Tibial nerve (tissue), 4 donors: ENCODE results near the gene ASPDH. TPM values are rescaled to one million over a fixed set of nuclear protein-coding genes. Genes with fewer than 3 reads are reported as not detected.

Experiments
- DNase-seq, 2 donors: peaks; one replicate each; pipeline ENCODE4 v3.0.0-alpha.2; 2019; ENCODE audit warnings: low spot score in 2 of 2
- H3K27ac ChIP-seq, 4 donors: fragments of 200-600 bp; sonication (generic) in 3 of 4; one replicate each; pipeline ENCODE4 v1.5.1; 2017 to 2019; ENCODE audit warnings: mild to moderate bottlenecking in 1 of 4
- H3K27me3 ChIP-seq, 2 donors: fragments of 200-600 bp; sonication (generic) in 1 of 2; one replicate each; pipeline versions ENCODE4 v1.5.1 to v1.6.0; 2017 to 2019
- H3K36me3 ChIP-seq, 3 donors: fragments of 200-600 bp; sonication (generic); one replicate each; pipeline ENCODE4 v1.5.1; 2018 to 2019
- H3K4me1 ChIP-seq, 4 donors: fragments of 200-600 bp; sonication (generic) in 3 of 4; one replicate each; pipeline ENCODE4 v1.5.1; 2017 to 2019
- H3K4me3 ChIP-seq, 4 donors: fragments of 200-600 bp; sonication (generic) in 3 of 4; one replicate each; pipeline ENCODE4 v1.5.1; 2017 to 2019; ENCODE audit warnings: mild to moderate bottlenecking in 1 of 4, moderate library complexity in 1 of 4
- H3K9me3 ChIP-seq, 4 donors: fragments of 200-600 bp; sonication (generic) in 3 of 4; one replicate each; pipeline ENCODE4 v1.5.1; 2017 to 2019
- CTCF ChIP-seq, 5 experiments: fragments of 200-600 bp in 3 of 5; fragments of 450-650 bp in 2 of 5; sonication (generic) in 3 of 5; IDR thresholded peaks; one replicate each; pipeline ENCODE4 v1.5.1; 2016 to 2019; ENCODE audit warnings: antibody characterized with exemption in 5 of 5, mild to moderate bottlenecking in 3 of 5, moderate library complexity in 2 of 5
- EP300 ChIP-seq, 2 donors: sonication (generic); formaldehyde crosslinking; IDR thresholded peaks; one replicate each; pipeline ENCODE4 v1.6.1; 2017; ENCODE audit warnings: antibody characterized with exemption in 2 of 2, mild to moderate bottlenecking in 1 of 2
- POLR2A ChIP-seq, 2 donors: fragments of 450-650 bp; IDR thresholded peaks; one replicate each; pipeline ENCODE4 v1.6.1; 2017; ENCODE audit warnings: antibody characterized with exemption in 2 of 2, mild to moderate bottlenecking in 2 of 2, moderate library complexity in 2 of 2
- WGBS, 2 donors: methylation state at CpG; one replicate each; pipeline ENCODE4 v1.1.5; 2018; 5-methylcytosine and 5-hydroxymethylcytosine counted together
- total RNA-seq, 4 donors: library from RNA; depleted of rRNA; stranded (reverse); fragments of >200 nt; gene quantifications; one replicate each; pipeline ENCODE4 v1.1.0, GENCODE V29; 2016

ASPDH gene
- total RNA-seq, 4 donors from 2014 or later, result not detected

GRCh38 chr19:50467566-50467965, 46.1 kb downstream of the ASPDH start:
- H3K36me3 ChIP-seq, result no peaks in the 10 kb centered on the region
- no peaks in the 10 kb centered on the region for H3K9me3 ChIP-seq
- WGBS, 2 donors, result 66 to 76% methylated on average over 18 of the region's 18 CpGs
- TF ChIP-seq CTCF (IDR thresholded peaks at IDR 0.05) (no peak), EP300 (IDR thresholded peaks at IDR 0.05) (no peak), POLR2A (IDR thresholded peaks at IDR 0.05) (no peak)
- H3K4me3 ChIP-seq, result no peak overlapping the region
- peaks cover 0 to 5% of the 10 kb centered on the region in 2 donors for H3K27me3 ChIP-seq
- no peaks in the 10 kb centered on the region for H3K4me1 ChIP-seq
- no peak for DNase-seq
- H3K27ac ChIP-seq, result no peak overlapping the region

- TF ChIP-seq CTCF (IDR thresholded peaks at IDR 0.05) (no peak), POLR2A (IDR thresholded peaks at IDR 0.05) (no peak), EP300 (IDR thresholded peaks at IDR 0.05) (no peak)
- Histone ChIP-seq H3K27ac (no peak overlapping the region), H3K9me3 (no peaks in the 10 kb centered on the region), H3K4me3 (no peak overlapping the region), H3K4me1 (no peaks in the 10 kb centered on the region), H3K36me3 (no peaks in the 10 kb centered on the region), H3K27me3 (peaks cover 0 to 12% of the 10 kb centered on the region in 2 donors)
- DNase-seq, result no peak
- WGBS, 2 donors, result 70 to 77% methylated on average over 11 of the region's 11 CpGs
These were observed 47.0 kb downstream of the ASPDH start for GRCh38 chr19:50466706-50467039.

- Histone ChIP-seq H3K27ac (no peak overlapping the region), H3K27me3 (peaks cover 0 to 16% of the 10 kb centered on the region in 2 donors), H3K9me3 (no peaks in the 10 kb centered on the region), H3K4me1 (no peaks in the 10 kb centered on the region), H3K36me3 (no peaks in the 10 kb centered on the region), H3K4me3 (no peak overlapping the region)
- TF ChIP-seq EP300 (IDR thresholded peaks at IDR 0.05) (no peak), CTCF (IDR thresholded peaks at IDR 0.05) (no peak), POLR2A (IDR thresholded peaks at IDR 0.05) (no peak)
- DNase-seq, result no peak
- WGBS, 2 donors, result 31 to 52% methylated on average over 29 of the region's 29 CpGs
These were observed 47.6 kb downstream of the ASPDH start for GRCh38 chr19:50465986-50466705.

GRCh38 chr19:50465000-50465399, 48.7 kb downstream of the ASPDH start:
- no peak overlapping the region for H3K27ac ChIP-seq
- H3K9me3 ChIP-seq, result no peaks in the 10 kb centered on the region
- H3K4me3 ChIP-seq, result no peak overlapping the region
- no peaks in the 10 kb centered on the region for H3K4me1 ChIP-seq
- WGBS, 2 donors, result 89 to 93% methylated on average over 13 of the region's 13 CpGs
- no peak for TF ChIP-seq EP300 (IDR thresholded peaks at IDR 0.05)
- TF ChIP-seq POLR2A (IDR thresholded peaks at IDR 0.05), result no peak
- TF ChIP-seq CTCF (IDR thresholded peaks at IDR 0.05), result no peak
- no peak for DNase-seq
- peaks cover 0 to 20% of the 10 kb centered on the region in 2 donors for H3K27me3 ChIP-seq
- H3K36me3 ChIP-seq, result no peaks in the 10 kb centered on the region

GRCh38 chr19:50464348-50464747, 49.4 kb downstream of the ASPDH start:
- no peaks in the 10 kb centered on the region for H3K9me3 ChIP-seq
- no peaks in the 10 kb centered on the region for H3K36me3 ChIP-seq
- no peak overlapping the region for H3K27ac ChIP-seq
- H3K27me3 ChIP-seq, result peaks cover 0 to 25% of the 10 kb centered on the region in 2 donors
- no peak for DNase-seq
- no peaks in the 10 kb centered on the region for H3K4me1 ChIP-seq
- 84 to 87% methylated on average over 19 of the region's 19 CpGs for WGBS, 2 donors
- no peak for TF ChIP-seq EP300 (IDR thresholded peaks at IDR 0.05)
- TF ChIP-seq CTCF (IDR thresholded peaks at IDR 0.05), result no peak
- TF ChIP-seq POLR2A (IDR thresholded peaks at IDR 0.05), result no peak
- no peak overlapping the region for H3K4me3 ChIP-seq
